Karpas-422 (cell line): ENCODE measurements around the gene CFTR. TPM values are rescaled to one million over a fixed set of nuclear protein-coding genes. Genes with fewer than 3 reads are reported as not detected.

Source experiments
- DNase-seq: peaks from one replicate; pipeline ENCODE4 v3.0.0-alpha.2; 2015
- H2AFZ ChIP-seq: fragments of 200-600 bp; sonication (generic); 2 replicates; pipeline ENCODE4 v1.6.1; 2014; ENCODE audit warnings: antibody characterized with exemption, low read length, mixed read lengths
- H3K27ac ChIP-seq: fragments of 200-600 bp; sonication (generic); 2 replicates; pipeline ENCODE4 v1.5.1; 2014; ENCODE audit warnings: mild to moderate bottlenecking, low read length, moderate library complexity
- H3K27me3 ChIP-seq: fragments of 200-600 bp; sonication (generic); 2 replicates; pipeline ENCODE4 v1.6.1; 2014; ENCODE audit warnings: low read length, mixed read lengths
- H3K36me3 ChIP-seq: fragments of 200-600 bp; sonication (generic); 2 replicates; pipeline ENCODE4 v1.6.1; 2014; ENCODE audit warnings: low read length, mixed read lengths; ENCODE audit not compliant: insufficient read depth
- H3K4me1 ChIP-seq: fragments of 200-600 bp; sonication (generic); 2 replicates; pipeline ENCODE4 v1.6.1; 2014; ENCODE audit warnings: mild to moderate bottlenecking, low read length, mixed read lengths
- H3K4me2 ChIP-seq: fragments of 200-600 bp; sonication (generic); 2 replicates; pipeline ENCODE4 v1.6.1; 2014; ENCODE audit warnings: low read length, low read depth, mild to moderate bottlenecking; ENCODE audit not compliant: poor library complexity, severe bottlenecking
- H3K4me3 ChIP-seq: fragments of 200-600 bp; sonication (generic); 2 replicates; pipeline ENCODE4 v1.5.1; 2014; ENCODE audit warnings: mild to moderate bottlenecking, antibody characterized with exemption, low read length, mixed read lengths
- H3K79me2 ChIP-seq: fragments of 200-600 bp; sonication (generic); 2 replicates; pipeline ENCODE4 v1.6.1; 2014; ENCODE audit warnings: mild to moderate bottlenecking, low read length, mixed read lengths
- H3K9ac ChIP-seq: fragments of 200-600 bp; sonication (generic); 2 replicates; pipeline ENCODE4 v1.6.0; 2014; ENCODE audit warnings: low read length
- H3K9me2 ChIP-seq: fragments of 200-600 bp; sonication (generic), shearing (Covaris generic); replicated peaks from 2 replicates; pipeline ENCODE4 v1.6.0; 2014; ENCODE audit warnings: mild to moderate bottlenecking, low read length, moderate library complexity; ENCODE audit not compliant: insufficient read depth
- H3K9me3 ChIP-seq: fragments of 300-700, 200-600 bp; sonication (generic); 2 replicates; pipeline ENCODE4 v1.6.1; 2014; ENCODE audit warnings: low read length, mixed read lengths
- H4K20me1 ChIP-seq: fragments of 200-600 bp; sonication (generic); 2 replicates; pipeline ENCODE4 v1.6.1; 2014; ENCODE audit warnings: mild to moderate bottlenecking, antibody characterized with exemption, low read length, low read depth; ENCODE audit not compliant: insufficient read depth
- total RNA-seq: library from RNA; depleted of rRNA; stranded (reverse); fragments of >200 nt; shearing (Covaris generic); gene quantifications from 2 replicates; pipeline ENCODE4 v1.2.3, GENCODE V29; 2014; ENCODE audit warnings: low replicate concordance

CFTR gene
- total RNA-seq, 1 experiment from 2014 or later = not detected

DNA sequence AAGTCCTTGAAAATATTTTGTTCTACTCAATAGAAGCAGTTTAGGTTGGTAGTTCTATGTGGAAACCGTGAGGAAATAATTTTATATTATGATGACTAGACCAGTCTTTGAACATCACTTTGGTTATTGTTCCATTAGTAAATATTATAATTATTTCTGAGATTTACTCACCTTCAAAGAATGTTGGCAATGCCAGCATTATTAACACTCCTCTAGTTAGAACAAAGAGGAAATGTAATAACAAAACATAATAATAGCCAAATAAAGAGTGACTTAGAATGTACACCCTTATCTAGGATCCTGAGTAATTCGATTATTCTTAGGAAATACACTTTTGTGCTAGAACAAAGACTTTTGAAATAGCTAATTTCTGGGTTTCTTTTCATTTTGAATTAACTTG is 121.1 kb downstream of the CFTR start:
- H3K27me3 ChIP-seq = no peaks in the 10 kb centered on the region
- H3K4me3 ChIP-seq = no peak overlapping the region
- no peaks in the 10 kb centered on the region for H4K20me1 ChIP-seq
- H3K36me3 ChIP-seq = no peaks in the 10 kb centered on the region
- H3K79me2 ChIP-seq = no peaks in the 10 kb centered on the region
- no peaks in the 10 kb centered on the region for H3K4me1 ChIP-seq
- H3K27ac ChIP-seq = no peak overlapping the region
- H3K9me2 ChIP-seq = no peaks in the 10 kb centered on the region
- H3K9ac ChIP-seq = no peak overlapping the region
- no peaks in the 10 kb centered on the region for H3K9me3 ChIP-seq
- no peak overlapping the region for H2AFZ ChIP-seq
- no peak overlapping the region for H3K4me2 ChIP-seq
- DNase-seq = no peak

DNA sequence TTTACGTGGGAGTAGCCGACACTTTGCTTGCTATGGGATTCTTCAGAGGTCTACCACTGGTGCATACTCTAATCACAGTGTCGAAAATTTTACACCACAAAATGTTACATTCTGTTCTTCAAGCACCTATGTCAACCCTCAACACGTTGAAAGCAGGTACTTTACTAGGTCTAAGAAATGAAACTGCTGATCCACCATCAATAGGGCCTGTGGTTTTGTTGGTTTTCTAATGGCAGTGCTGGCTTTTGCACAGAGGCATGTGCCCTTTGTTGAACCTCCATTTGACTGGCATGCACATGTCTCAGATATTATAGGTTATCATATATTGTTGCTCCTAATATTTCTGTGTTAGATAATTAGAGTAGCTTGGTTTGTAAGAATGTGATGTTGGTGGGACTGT is 123.8 kb downstream of the CFTR start:
- H3K79me2 ChIP-seq = no peaks in the 10 kb centered on the region
- no peak overlapping the region for H3K4me3 ChIP-seq
- H3K9ac ChIP-seq = no peak overlapping the region
- no peaks in the 10 kb centered on the region for H3K9me3 ChIP-seq
- H3K4me2 ChIP-seq = no peak overlapping the region
- no peak overlapping the region for H3K27ac ChIP-seq
- H3K4me1 ChIP-seq = no peaks in the 10 kb centered on the region
- H2AFZ ChIP-seq = no peak overlapping the region
- no peaks in the 10 kb centered on the region for H4K20me1 ChIP-seq
- no peaks in the 10 kb centered on the region for H3K9me2 ChIP-seq
- no peaks in the 10 kb centered on the region for H3K27me3 ChIP-seq
- no peak for DNase-seq
- H3K36me3 ChIP-seq = no peaks in the 10 kb centered on the region

DNA sequence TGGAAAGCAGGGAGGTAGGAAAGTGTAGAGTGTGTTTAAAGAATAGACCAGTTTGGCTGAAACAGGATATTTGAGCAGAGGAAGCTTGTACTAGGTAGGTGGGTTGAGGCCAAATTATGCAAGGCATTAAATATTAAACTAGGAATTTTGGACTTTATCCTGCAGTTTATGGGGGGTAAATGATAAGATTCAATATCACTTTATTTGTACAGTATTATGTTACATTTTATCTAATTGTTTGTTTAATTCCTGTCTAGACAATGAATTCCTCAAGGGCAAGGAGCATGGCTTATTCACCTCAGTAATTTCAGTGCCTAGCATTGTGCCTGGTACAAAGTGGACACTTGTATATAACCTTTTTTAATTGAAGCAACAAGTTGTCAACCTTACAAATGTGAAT is 125.9 kb downstream of the CFTR start:
- Histone ChIP-seq H3K9me2 (no peaks in the 10 kb centered on the region), H4K20me1 (no peaks in the 10 kb centered on the region), H3K4me2 (no peak overlapping the region), H3K27me3 (no peaks in the 10 kb centered on the region), H3K4me3 (no peak overlapping the region), H3K36me3 (no peaks in the 10 kb centered on the region), H3K4me1 (no peaks in the 10 kb centered on the region), H3K9me3 (no peaks in the 10 kb centered on the region), H3K27ac (no peak overlapping the region), H3K79me2 (no peaks in the 10 kb centered on the region), H3K9ac (no peak overlapping the region), H2AFZ (no peak overlapping the region)
- no peak for DNase-seq

DNA sequence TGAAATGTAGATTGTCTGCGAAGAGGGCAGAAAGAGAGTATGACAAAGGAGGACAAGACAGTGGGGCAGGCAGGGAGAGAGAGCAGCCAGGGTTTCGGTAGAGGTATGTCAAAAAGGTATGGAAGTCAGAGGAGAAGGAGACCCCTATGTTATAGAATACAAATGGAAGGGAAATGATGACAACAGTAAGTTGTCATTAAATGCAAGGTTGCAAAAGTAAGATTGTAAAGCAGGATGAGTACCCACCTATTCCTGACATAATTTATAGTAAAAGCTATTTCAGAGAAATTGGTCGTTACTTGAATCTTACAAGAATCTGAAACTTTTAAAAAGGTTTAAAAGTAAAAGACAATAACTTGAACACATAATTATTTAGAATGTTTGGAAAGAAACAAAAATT is 126.3 kb downstream of the CFTR start:
- H3K4me1 ChIP-seq = no peaks in the 10 kb centered on the region
- H3K9ac ChIP-seq = no peak overlapping the region
- no peak overlapping the region for H3K4me3 ChIP-seq
- no peak overlapping the region for H2AFZ ChIP-seq
- H3K79me2 ChIP-seq = no peaks in the 10 kb centered on the region
- H3K4me2 ChIP-seq = no peak overlapping the region
- no peaks in the 10 kb centered on the region for H3K9me3 ChIP-seq
- H3K9me2 ChIP-seq = no peaks in the 10 kb centered on the region
- H3K27ac ChIP-seq = no peak overlapping the region
- H3K27me3 ChIP-seq = no peaks in the 10 kb centered on the region
- no peaks in the 10 kb centered on the region for H4K20me1 ChIP-seq
- no peaks in the 10 kb centered on the region for H3K36me3 ChIP-seq
- DNase-seq = no peak

DNA sequence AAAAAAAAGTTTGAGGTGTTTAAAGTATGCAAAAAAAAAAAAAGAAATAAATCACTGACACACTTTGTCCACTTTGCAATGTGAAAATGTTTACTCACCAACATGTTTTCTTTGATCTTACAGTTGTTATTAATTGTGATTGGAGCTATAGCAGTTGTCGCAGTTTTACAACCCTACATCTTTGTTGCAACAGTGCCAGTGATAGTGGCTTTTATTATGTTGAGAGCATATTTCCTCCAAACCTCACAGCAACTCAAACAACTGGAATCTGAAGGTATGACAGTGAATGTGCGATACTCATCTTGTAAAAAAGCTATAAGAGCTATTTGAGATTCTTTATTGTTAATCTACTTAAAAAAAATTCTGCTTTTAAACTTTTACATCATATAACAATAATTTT is 130.6 kb downstream of the CFTR start:
- H3K79me2 ChIP-seq = no peaks in the 10 kb centered on the region
- no peak overlapping the region for H3K4me3 ChIP-seq
- no peak overlapping the region for H3K4me2 ChIP-seq
- no peaks in the 10 kb centered on the region for H3K27me3 ChIP-seq
- no peak overlapping the region for H2AFZ ChIP-seq
- H3K36me3 ChIP-seq = no peaks in the 10 kb centered on the region
- no peaks in the 10 kb centered on the region for H4K20me1 ChIP-seq
- H3K9me2 ChIP-seq = no peaks in the 10 kb centered on the region
- no peaks in the 10 kb centered on the region for H3K9me3 ChIP-seq
- no peak overlapping the region for H3K27ac ChIP-seq
- no peak for DNase-seq
- H3K9ac ChIP-seq = no peak overlapping the region
- no peaks in the 10 kb centered on the region for H3K4me1 ChIP-seq

DNA sequence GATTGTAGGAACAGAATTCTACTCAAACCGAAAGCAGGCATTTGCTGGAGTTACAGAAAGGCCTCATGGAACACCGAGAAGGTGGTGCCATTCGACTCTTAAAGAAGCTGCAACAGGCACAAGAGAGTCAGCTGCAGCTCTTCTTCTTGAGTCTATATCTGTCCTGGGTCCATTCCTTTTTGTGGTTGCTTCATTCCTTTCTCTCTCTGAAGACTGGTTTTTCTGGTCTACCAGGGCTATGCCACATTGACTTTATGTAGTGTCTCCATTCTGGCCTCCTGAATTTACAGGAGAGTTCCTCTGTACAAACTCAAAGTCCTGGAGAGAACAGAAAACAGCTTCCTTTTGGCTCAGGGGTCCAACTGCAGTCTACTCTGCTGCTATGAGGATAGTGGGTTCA is 132.8 kb downstream of the CFTR start:
- no peak for DNase-seq
- H4K20me1 ChIP-seq = no peaks in the 10 kb centered on the region
- H3K27ac ChIP-seq = no peak overlapping the region
- no peak overlapping the region for H3K4me2 ChIP-seq
- no peaks in the 10 kb centered on the region for H3K79me2 ChIP-seq
- H3K9ac ChIP-seq = no peak overlapping the region
- no peaks in the 10 kb centered on the region for H3K9me3 ChIP-seq
- H3K27me3 ChIP-seq = no peaks in the 10 kb centered on the region
- no peak overlapping the region for H3K4me3 ChIP-seq
- no peaks in the 10 kb centered on the region for H3K36me3 ChIP-seq
- no peak overlapping the region for H2AFZ ChIP-seq
- no peaks in the 10 kb centered on the region for H3K4me1 ChIP-seq
- H3K9me2 ChIP-seq = no peaks in the 10 kb centered on the region

DNA sequence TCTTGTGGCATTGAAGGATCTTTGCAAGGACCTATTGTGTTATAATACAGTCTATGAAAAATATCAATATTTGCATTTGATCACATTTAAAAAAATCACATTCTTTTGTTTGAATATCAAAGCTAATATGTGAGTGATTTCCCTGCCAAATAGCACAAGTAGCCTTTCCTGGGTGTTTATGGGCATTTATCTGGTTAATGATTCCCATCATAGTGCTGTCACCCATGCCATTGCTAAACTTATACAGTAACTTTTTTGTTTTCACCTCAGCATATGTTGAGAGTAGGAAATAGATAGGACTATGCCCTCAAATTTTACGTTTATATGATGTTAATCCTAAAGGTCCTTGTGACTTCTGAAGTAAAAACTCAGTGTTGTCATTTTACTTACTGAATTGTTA is 136.9 kb downstream of the CFTR start:
- Histone ChIP-seq H3K4me1 (no peaks in the 10 kb centered on the region), H3K27me3 (no peaks in the 10 kb centered on the region), H3K9ac (no peak overlapping the region), H3K9me3 (no peaks in the 10 kb centered on the region), H3K79me2 (no peaks in the 10 kb centered on the region), H3K36me3 (no peaks in the 10 kb centered on the region), H3K4me3 (no peak overlapping the region), H4K20me1 (no peaks in the 10 kb centered on the region), H3K27ac (no peak overlapping the region), H3K4me2 (no peak overlapping the region), H3K9me2 (no peaks in the 10 kb centered on the region; the same call in 1 of the 2 replicates), H2AFZ (no peak overlapping the region)
- no peak for DNase-seq

DNA sequence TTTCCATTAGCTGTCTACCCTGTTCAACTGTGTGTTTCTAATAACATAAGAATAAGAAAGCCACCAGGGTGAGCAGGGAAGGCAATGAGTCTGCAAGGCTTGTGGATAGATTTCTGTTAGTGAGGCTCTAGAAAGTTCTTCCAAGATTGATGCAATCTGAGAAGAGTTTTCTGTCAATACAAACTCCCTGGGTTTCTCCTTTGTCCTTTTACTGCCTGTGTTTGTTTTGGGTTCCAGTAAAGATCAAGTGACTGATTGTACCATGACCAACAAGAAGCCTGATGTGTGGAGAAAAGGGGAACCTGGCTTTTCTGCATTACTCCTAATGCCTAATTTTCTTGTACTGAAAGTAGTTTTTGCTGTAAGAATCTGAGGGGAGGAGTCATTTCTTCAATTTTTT is 139.9 kb downstream of the CFTR start:
- Histone ChIP-seq H3K9me2 (no peaks in the 10 kb centered on the region; the same call in 1 of the 2 replicates), H3K4me3 (no peak overlapping the region), H3K79me2 (no peaks in the 10 kb centered on the region), H3K27me3 (no peaks in the 10 kb centered on the region), H3K36me3 (no peaks in the 10 kb centered on the region), H2AFZ (no peak overlapping the region), H3K9me3 (no peaks in the 10 kb centered on the region), H3K9ac (no peak overlapping the region), H3K4me2 (no peak overlapping the region), H4K20me1 (no peaks in the 10 kb centered on the region), H3K4me1 (no peaks in the 10 kb centered on the region), H3K27ac (no peak overlapping the region)
- no peak for DNase-seq

DNA sequence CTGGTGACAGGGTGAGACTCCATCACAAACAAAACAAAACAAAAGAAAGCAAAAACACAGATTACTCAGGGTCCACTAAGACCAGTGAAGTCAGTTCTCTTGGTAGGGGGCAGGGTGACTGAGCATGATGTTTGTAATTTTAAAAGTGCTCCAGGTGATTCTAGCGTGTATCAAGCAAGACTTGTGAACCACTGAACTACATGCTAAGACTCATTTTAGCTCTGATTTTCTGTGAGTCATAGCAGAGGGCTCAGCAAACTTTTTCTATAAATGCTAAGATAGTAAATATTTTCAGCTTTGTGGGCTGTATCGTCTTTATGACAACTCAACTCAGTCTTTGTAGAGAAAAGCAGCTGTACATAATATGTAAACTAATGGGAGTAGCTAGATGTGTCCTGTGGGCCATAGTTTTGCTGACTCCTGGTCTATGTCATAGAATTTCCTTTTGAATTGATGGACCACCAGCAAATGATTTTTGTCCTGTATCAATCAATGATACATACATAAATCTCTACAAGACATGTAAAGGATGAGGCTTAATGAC is 141.3 kb downstream of the CFTR start:
- Histone ChIP-seq H3K79me2 (no peaks in the 10 kb centered on the region), H3K4me1 (no peaks in the 10 kb centered on the region), H3K4me2 (no peak overlapping the region), H3K36me3 (no peaks in the 10 kb centered on the region), H3K4me3 (no peak overlapping the region), H3K9me3 (no peaks in the 10 kb centered on the region), H3K9ac (no peak overlapping the region), H3K9me2 (no peaks in the 10 kb centered on the region; the same call in 1 of the 2 replicates), H3K27me3 (no peaks in the 10 kb centered on the region), H2AFZ (no peak overlapping the region), H4K20me1 (no peaks in the 10 kb centered on the region), H3K27ac (no peak overlapping the region)
- DNase-seq = no peak
